Endothelial cell (in vitro differentiated cells): Measurements from ENCODE around the gene HOOK1. TPM values are rescaled to one million over a fixed set of nuclear protein-coding genes. Genes with fewer than 3 reads are reported as not detected.

Experiments used
- DNase-seq: peaks from one replicate; pipeline ENCODE4 v3.0.0; 2021; ENCODE audit warnings: low spot score
- H3K27ac Mint-ChIP-seq: one replicate; pipeline ENCODE4 v1.8.0; 2021; ENCODE audit warnings: mixed read lengths, inconsistent platforms; ENCODE audit not compliant: unreplicated experiment
- H3K27me3 Mint-ChIP-seq: one replicate; pipeline ENCODE4 v1.8.0; 2021; ENCODE audit warnings: mild to moderate bottlenecking, moderate library complexity, mixed read lengths, inconsistent platforms; ENCODE audit not compliant: unreplicated experiment
- H3K36me3 Mint-ChIP-seq: one replicate; pipeline ENCODE4 v1.8.0; 2021; ENCODE audit warnings: mild to moderate bottlenecking, low read depth, mixed read lengths, inconsistent platforms; ENCODE audit not compliant: unreplicated experiment
- H3K4me1 Mint-ChIP-seq: one replicate; pipeline ENCODE4 v1.8.0; 2021; ENCODE audit warnings: mild to moderate bottlenecking, mixed read lengths, inconsistent platforms; ENCODE audit not compliant: unreplicated experiment
- H3K4me3 Mint-ChIP-seq: one replicate; pipeline ENCODE4 v1.8.0; 2021; ENCODE audit warnings: mild to moderate bottlenecking, mixed read lengths, inconsistent platforms; ENCODE audit not compliant: unreplicated experiment
- H3K9me3 Mint-ChIP-seq: one replicate; pipeline ENCODE4 v1.8.0; 2021; ENCODE audit warnings: mixed read lengths, inconsistent platforms; ENCODE audit not compliant: unreplicated experiment
- CTCF ChIP-seq: fragments of 200-600 bp; sonication (generic); IDR thresholded peaks from one replicate; pipeline ENCODE4 v1.5.0; 2021; ENCODE audit warnings: antibody characterized with exemption; ENCODE audit not compliant: unreplicated experiment
- total RNA-seq: library from RNA; stranded (reverse); fragmentation: NEBNext Ultra II Directional; extraction: Animal tissue kit (Norgen Biotek cat#: 25700); gene quantifications from one replicate; pipeline ENCODE4 v1.2.1, GENCODE V29; 2021; ENCODE audit not compliant: unreplicated experiment

Gene HOOK1
- total RNA-seq, 1 donor from 2014 or later = 8.2 TPM

DNA sequence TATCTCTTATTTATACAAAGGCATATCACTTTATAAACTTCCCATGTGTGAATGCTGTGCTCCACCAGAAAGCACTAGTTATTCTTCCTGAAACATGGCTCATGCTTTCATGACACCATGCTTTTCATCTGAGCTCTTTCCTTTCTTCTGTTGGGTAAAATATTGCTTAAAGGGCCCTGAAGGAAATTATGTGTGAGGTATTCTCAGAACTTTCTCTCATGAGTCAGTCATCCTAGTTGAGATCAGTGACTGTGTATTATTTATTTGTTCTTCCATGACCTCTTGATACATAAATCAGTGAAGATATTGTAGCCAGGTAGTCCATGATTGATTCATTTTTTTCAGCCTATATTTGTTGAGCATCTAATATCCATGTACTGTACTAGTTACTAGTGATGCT, 57.0 kb downstream of the HOOK1 start:
- Mint-ChIP-seq H3K27ac (no peak overlapping the region), H3K27me3 (no peaks in the 10 kb centered on the region), H3K4me3 (no peak overlapping the region), H3K4me1 (no peaks in the 10 kb centered on the region), H3K9me3 (no peaks in the 10 kb centered on the region), H3K36me3 (no peaks in the 10 kb centered on the region)
- no peak for DNase-seq
- no peak for TF ChIP-seq CTCF

- Mint-ChIP-seq H3K27ac (no peak overlapping the region), H3K9me3 (no peaks in the 10 kb centered on the region), H3K4me3 (no peak overlapping the region), H3K4me1 (peaks cover 15% of the 10 kb centered on the region), H3K27me3 (no peaks in the 10 kb centered on the region), H3K36me3 (no peaks in the 10 kb centered on the region)
- no peak for DNase-seq
- no peak for TF ChIP-seq CTCF
Measured at GRCh38 chr1:59877108-59877682, 62.4 kb downstream of the HOOK1 start.

- Mint-ChIP-seq H3K27me3 (no peaks in the 10 kb centered on the region), H3K27ac (no peak overlapping the region), H3K36me3 (no peaks in the 10 kb centered on the region), H3K9me3 (no peaks in the 10 kb centered on the region), H3K4me1 (peaks cover 15% of the 10 kb centered on the region), H3K4me3 (no peak overlapping the region)
- DNase-seq = no peak
- TF ChIP-seq CTCF = no peak
Measured at GRCh38 chr1:59878370-59878769, 63.6 kb downstream of the HOOK1 start.

- no peak overlapping the region for H3K4me3 Mint-ChIP-seq
- H3K9me3 Mint-ChIP-seq = no peaks in the 10 kb centered on the region
- peak; percentile 81 for DNase-seq
- no peaks in the 10 kb centered on the region for H3K27me3 Mint-ChIP-seq
- TF ChIP-seq CTCF = peak; percentile 62
- H3K36me3 Mint-ChIP-seq = no peaks in the 10 kb centered on the region
- peak overlapping the region; percentile 43 for H3K27ac Mint-ChIP-seq
- peaks cover 15% of the 10 kb centered on the region for H3K4me1 Mint-ChIP-seq
Measured at GRCh38 chr1:59879574-59879973, 64.8 kb downstream of the HOOK1 start.

DNA sequence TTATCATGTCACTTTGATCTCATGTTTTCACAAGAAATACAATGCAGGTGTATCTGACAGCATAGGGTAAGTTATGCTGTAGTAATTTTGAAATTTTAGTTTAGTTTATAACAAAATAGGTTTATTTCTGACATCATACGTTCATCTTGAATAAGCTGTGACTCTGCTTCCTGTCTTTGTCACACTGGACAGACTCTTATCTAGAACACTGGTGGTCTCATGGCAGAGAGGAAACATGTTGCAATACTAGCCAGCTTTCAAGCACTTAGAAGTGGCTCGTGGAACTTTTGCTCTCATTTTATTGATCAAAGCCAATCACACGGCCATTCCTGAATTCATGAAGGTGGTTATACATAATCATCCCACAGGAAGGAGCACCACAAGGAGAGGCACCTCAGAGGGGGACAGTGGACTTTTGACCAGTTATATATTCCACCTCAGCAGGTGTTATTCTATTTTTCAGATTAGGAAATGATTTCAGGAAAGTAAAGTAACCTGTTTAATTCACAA, 65.3 kb downstream of the HOOK1 start:
- no peaks in the 10 kb centered on the region for H3K36me3 Mint-ChIP-seq
- no peak for DNase-seq
- peaks cover 15% of the 10 kb centered on the region for H3K4me1 Mint-ChIP-seq
- H3K27ac Mint-ChIP-seq = peak overlapping the region; percentile 43
- H3K4me3 Mint-ChIP-seq = no peak overlapping the region
- no peaks in the 10 kb centered on the region for H3K27me3 Mint-ChIP-seq
- no peaks in the 10 kb centered on the region for H3K9me3 Mint-ChIP-seq
- no peak for TF ChIP-seq CTCF
